GM08714 (cell line): Measurements from ENCODE around the gene PHYHD1.
"Not testable (repeated sequence)": the region's sequence is repeated elsewhere in the genome, so short reads cannot be mapped to it uniquely, and the experiment has no call there.

Experiments used
- H3K4me3 ChIP-seq: fragments of 200-500 bp; sonication (Bioruptor generic); 2 replicates; pipeline ENCODE4 v1.5.1; 2014; ENCODE audit warnings: mild to moderate bottlenecking, low read length, inconsistent platforms
- ZNF274 ChIP-seq: IDR thresholded peaks from 2 replicates; pipeline ENCODE4 v1.6.1; 2012; ENCODE audit warnings: mild to moderate bottlenecking, low read depth, low read length

The PHYHD1 gene

GRCh38 chr9:128947277-128947526, 26.4 kb downstream of the PHYHD1 start:
- no peak for TF ChIP-seq ZNF274
- H3K4me3 ChIP-seq, result peak overlapping the region; percentile 65

GRCh38 chr9:128947527-128948301, 26.9 kb downstream of the PHYHD1 start, which contains the start of the genes DOLK and NUP188:
Gene DOLK, minus strand, starts transcription at chr9:128947603. Its CDS starts 300 bp downstream, at chr9:128947303.
Gene NUP188, plus strand, starts transcription at chr9:128947699. Its CDS starts 21 bp downstream, at chr9:128947720.
- peak within 1 kb of the TSS; percentile 65 for H3K4me3 ChIP-seq
- no peak for TF ChIP-seq ZNF274

DNA sequence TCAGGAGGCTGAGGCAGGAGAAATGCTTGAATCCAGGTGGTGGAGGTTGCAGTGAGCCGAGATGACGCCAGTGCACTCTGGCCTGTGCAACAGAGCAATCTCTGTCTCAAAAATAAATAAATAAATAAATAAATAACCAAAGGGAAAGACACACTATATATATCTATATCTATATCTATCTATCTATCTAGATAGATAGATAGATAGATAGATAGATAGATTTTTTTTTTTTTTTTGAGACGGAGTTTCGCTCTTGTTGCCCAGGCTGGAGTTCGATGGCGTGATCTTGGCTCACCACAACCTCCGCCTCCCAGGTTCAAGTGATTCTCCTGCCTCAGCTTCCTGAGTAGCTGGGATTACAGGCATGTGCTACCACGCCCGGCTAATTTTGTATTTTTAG, 40.6 kb downstream of the PHYHD1 start:
- not testable (repeated sequence) for H3K4me3 ChIP-seq

- no peak for TF ChIP-seq ZNF274
These were observed 48.7 kb downstream of the PHYHD1 start for GRCh38 chr9:128969491-128969890.

DNA sequence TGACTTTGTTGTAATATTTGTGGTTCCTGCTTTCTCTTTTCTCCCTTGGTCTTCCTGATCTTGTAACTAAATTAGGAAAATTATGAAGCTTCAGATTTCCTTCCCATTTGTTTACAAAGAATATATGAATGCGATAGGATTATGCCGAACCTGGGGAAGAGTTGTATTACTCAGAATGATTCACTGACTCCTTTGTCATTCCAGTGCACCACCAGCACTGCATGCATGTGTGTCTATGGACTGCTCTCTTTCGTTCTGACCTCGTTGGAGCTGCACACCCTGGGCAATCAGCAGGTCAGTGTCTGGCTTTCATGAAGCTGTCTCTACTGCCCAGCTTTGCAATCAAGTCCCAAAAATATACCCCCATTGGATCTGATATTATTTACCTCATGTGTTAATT, 52.2 kb downstream of the PHYHD1 start:
- no peak overlapping the region for H3K4me3 ChIP-seq

More at GRCh38 chr9:128969491-128969890, 48.7 kb downstream of the PHYHD1 start:
- H3K4me3 ChIP-seq, result no peak overlapping the region

GRCh38 chr9:128979111-128979510, 58.3 kb downstream of the PHYHD1 start:
- no peak for TF ChIP-seq ZNF274
- no peak overlapping the region for H3K4me3 ChIP-seq

More for the DNA sequence above, 52.2 kb downstream of the PHYHD1 start:
- TF ChIP-seq ZNF274, result no peak

- TF ChIP-seq ZNF274, result no peak
- no peak overlapping the region for H3K4me3 ChIP-seq
These were observed 62.8 kb downstream of the PHYHD1 start for GRCh38 chr9:128983536-128983935.

DNA sequence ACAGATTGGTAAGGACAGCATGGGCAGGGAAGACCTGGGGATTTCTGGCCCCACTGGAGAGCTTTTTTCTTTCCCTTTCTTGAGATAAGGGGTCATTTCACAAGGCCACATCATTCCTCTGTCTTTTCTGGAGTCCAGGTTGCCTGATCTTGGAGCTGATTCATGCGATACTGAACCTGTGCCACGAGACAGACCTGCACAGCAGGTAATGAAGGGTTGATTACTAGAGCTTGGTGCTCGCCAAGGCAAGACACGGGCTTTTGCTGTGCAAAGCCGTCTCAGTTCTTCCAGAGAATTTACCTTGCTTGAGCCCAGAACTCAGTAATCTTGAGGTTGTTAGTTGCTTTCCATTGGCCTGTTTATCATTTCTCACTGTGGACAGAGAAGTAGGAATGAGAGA, 65.9 kb downstream of the PHYHD1 start:
- TF ChIP-seq ZNF274, result no peak
- no peak overlapping the region for H3K4me3 ChIP-seq

DNA sequence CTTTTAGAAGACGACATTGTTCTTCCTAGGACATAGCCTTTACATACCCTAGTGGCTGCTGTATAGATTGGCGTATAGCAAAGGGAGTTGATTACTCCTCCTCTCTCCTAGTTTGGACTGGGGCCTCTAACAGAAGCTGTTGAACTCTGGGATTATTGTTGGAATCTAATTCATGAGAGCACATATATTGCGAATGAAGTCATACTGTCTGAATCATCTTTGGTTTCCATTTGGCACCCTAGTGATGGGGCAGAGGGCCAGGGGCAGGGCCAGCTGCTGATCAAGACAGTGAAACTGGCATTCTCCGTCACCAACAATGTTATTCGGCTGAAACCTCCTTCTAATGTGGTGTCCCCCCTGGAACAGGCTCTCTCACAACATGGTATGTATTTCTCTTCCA, 67.0 kb downstream of the PHYHD1 start:
- no peak overlapping the region for H3K4me3 ChIP-seq
- no peak for TF ChIP-seq ZNF274
